Endothelial cell of umbilical vein (primary cell): ENCODE measurements around the gene AJAP1.

Experiments
- EZH2 ChIP-seq: IDR thresholded peaks from 2 replicates; pipeline ENCODE4 v1.6.1; 2012; ENCODE audit warnings: borderline replicate concordance, low read depth, mild to moderate bottlenecking, moderate library complexity, low read length, inconsistent platforms; ENCODE audit not compliant: severe bottlenecking
- JUN ChIP-seq: IDR thresholded peaks from 2 replicates; pipeline ENCODE4 v1.6.1; 2011; ENCODE audit warnings: borderline replicate concordance, low read depth; ENCODE audit not compliant: insufficient read length, insufficient read depth
- MYC ChIP-seq: IDR thresholded peaks from one replicate; pipeline ENCODE4 v1.6.1; 2011; ENCODE audit warnings: mild to moderate bottlenecking, low read depth, low read length
- POLR2A ChIP-seq: IDR thresholded peaks from 2 replicates; pipeline ENCODE4 v1.6.1; 2012; ENCODE audit warnings: low read depth, mild to moderate bottlenecking, control low read depth, low read length
- POLR2AphosphoS5 ChIP-seq: IDR thresholded peaks from 2 replicates; pipeline ENCODE4 v1.6.1; 2012; ENCODE audit warnings: low read depth, mild to moderate bottlenecking, control low read depth, low read length, moderate library complexity; ENCODE audit not compliant: insufficient read depth
- TF ChIP-seq, protein P1 (sequence below), 2 donors: IDR thresholded peaks; 1 replicate in 1 of 2; 2 replicates in 1 of 2; pipeline ENCODE4 v1.5.1; 2011; ENCODE audit warnings: low read length in 2 of 2, mild to moderate bottlenecking in 2 of 2, moderate library complexity in 2 of 2, control low read depth in 1 of 2, inconsistent platforms in 1 of 2, low read depth in 1 of 2; ENCODE audit not compliant: insufficient read depth in 1 of 2; ENCODE audit errors: extremely low read depth in 1 of 2

DNA sequence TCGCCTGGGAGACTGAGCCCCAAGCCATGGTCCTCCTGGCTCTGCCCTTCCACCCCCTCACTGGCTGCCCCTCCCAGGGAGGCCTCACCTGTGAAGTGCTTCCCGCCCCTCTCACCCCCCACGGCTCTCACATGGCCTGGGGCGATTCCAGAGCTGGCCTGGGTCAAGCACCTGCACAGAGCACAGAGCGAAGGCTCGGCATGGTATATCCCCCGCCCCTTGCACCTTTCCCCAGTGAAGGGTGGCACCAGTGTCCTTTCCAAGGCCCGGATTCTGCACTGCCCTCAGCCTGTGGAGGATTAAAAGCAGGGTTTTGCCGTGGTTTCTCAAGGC, 1.1 kb upstream of the AJAP1 start:
- TF ChIP-seq, protein P1, sequence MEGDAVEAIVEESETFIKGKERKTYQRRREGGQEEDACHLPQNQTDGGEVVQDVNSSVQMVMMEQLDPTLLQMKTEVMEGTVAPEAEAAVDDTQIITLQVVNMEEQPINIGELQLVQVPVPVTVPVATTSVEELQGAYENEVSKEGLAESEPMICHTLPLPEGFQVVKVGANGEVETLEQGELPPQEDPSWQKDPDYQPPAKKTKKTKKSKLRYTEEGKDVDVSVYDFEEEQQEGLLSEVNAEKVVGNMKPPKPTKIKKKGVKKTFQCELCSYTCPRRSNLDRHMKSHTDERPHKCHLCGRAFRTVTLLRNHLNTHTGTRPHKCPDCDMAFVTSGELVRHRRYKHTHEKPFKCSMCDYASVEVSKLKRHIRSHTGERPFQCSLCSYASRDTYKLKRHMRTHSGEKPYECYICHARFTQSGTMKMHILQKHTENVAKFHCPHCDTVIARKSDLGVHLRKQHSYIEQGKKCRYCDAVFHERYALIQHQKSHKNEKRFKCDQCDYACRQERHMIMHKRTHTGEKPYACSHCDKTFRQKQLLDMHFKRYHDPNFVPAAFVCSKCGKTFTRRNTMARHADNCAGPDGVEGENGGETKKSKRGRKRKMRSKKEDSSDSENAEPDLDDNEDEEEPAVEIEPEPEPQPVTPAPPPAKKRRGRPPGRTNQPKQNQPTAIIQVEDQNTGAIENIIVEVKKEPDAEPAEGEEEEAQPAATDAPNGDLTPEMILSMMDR (IDR thresholded peaks at IDR 0.05; ENCODE audit: extremely low read depth in 1 of 2, insufficient read depth in 1 of 2, low read depth in 1 of 2, low read length in 2 of 2) = no peak
- TF ChIP-seq POLR2A (no peak), EZH2 (peak; percentile 14), JUN (no peak), POLR2AphosphoS5 (no peak), MYC (no peak)
